K562 treated with DMSO at 1 percent for 24 hours (cell line): ENCODE results near the gene NUF2. TPM values are rescaled to one million over a fixed set of nuclear protein-coding genes. Genes with fewer than 3 reads are reported as not detected.

Source experiments
- total RNA-seq: library from RNA; unstranded; fragments of 300-600 nt; gene quantifications from 2 replicates; pipeline ENCODE4 v1.2.3, GENCODE V29; 2022; ENCODE audit warnings: low read depth; ENCODE audit not compliant: insufficient read depth

NUF2 gene
- total RNA-seq: 30.9 and 37.5 TPM in 2 replicates

GRCh38 chr1:163321311-163322305 is at the start of gene NUF2:
Gene NUF2 (plus strand): TSS chr1:163321954. CDS start chr1:163326052, 4,098 bp downstream.

Other genes with a start within 250 kb of the NUF2 start
- 0.60 and 0.92 TPM in 2 replicates for gene RGS5, start 119.0 kb upstream of the NUF2 start, total RNA-seq